Activated naive CD4-positive, alpha-beta T cell treated with anti-CD3 and anti-CD28 coated beads, Interleukin-2, amount 50 U/mL, for 24 hours (primary cell): ENCODE measurements around the gene IGFBP7.

Source experiments
- H3K27ac Mint-ChIP-seq: one replicate; pipeline ENCODE4 v1.8.0; 2021; ENCODE audit warnings: mild to moderate bottlenecking, mixed read lengths
- H3K27me3 Mint-ChIP-seq: one replicate; pipeline ENCODE4 v1.8.0; 2021; ENCODE audit warnings: mixed read lengths
- H3K36me3 Mint-ChIP-seq: one replicate; pipeline ENCODE4 v1.8.0; 2021; ENCODE audit warnings: mixed read lengths
- H3K4me1 Mint-ChIP-seq: one replicate; pipeline ENCODE4 v1.8.0; 2021; ENCODE audit warnings: mixed read lengths
- H3K4me3 Mint-ChIP-seq: one replicate; pipeline ENCODE4 v1.8.0; 2021; ENCODE audit warnings: mild to moderate bottlenecking, mixed read lengths
- H3K9me3 Mint-ChIP-seq: one replicate; pipeline ENCODE4 v1.8.0; 2021; ENCODE audit warnings: mixed read lengths

Gene IGFBP7

GRCh38 chr4:57093845-57094831, 16.0 kb downstream of the IGFBP7 start:
- Mint-ChIP-seq H3K36me3 (no peaks in the 10 kb centered on the region), H3K9me3 (no peaks in the 10 kb centered on the region), H3K27me3 (peaks cover 11% of the 10 kb centered on the region), H3K4me3 (no peak overlapping the region), H3K4me1 (no peaks in the 10 kb centered on the region), H3K27ac (no peak overlapping the region)

GRCh38 chr4:57091657-57092162, 18.5 kb downstream of the IGFBP7 start:
- Mint-ChIP-seq H3K27me3 (peaks cover 10% of the 10 kb centered on the region), H3K4me1 (no peaks in the 10 kb centered on the region), H3K4me3 (no peak overlapping the region), H3K36me3 (no peaks in the 10 kb centered on the region), H3K27ac (no peak overlapping the region), H3K9me3 (no peaks in the 10 kb centered on the region)

- H3K4me1 Mint-ChIP-seq = no peaks in the 10 kb centered on the region
These were observed 20.1 kb downstream of the IGFBP7 start for GRCh38 chr4:57090079-57090478.

GRCh38 chr4:57089549-57089948, 20.6 kb downstream of the IGFBP7 start:
- Mint-ChIP-seq H3K4me1 (no peaks in the 10 kb centered on the region), H3K36me3 (no peaks in the 10 kb centered on the region)

More at GRCh38 chr4:57090079-57090478, 20.1 kb downstream of the IGFBP7 start:
- H3K9me3 Mint-ChIP-seq = no peaks in the 10 kb centered on the region
- no peaks in the 10 kb centered on the region for H3K36me3 Mint-ChIP-seq
- no peak overlapping the region for H3K4me3 Mint-ChIP-seq
- no peak overlapping the region for H3K27ac Mint-ChIP-seq
- H3K27me3 Mint-ChIP-seq = peaks cover 14% of the 10 kb centered on the region

GRCh38 chr4:57086031-57086723, 24.0 kb downstream of the IGFBP7 start:
- H3K27me3 Mint-ChIP-seq = peaks cover 14% of the 10 kb centered on the region
- H3K4me3 Mint-ChIP-seq = no peak overlapping the region
- H3K9me3 Mint-ChIP-seq = no peaks in the 10 kb centered on the region
- no peaks in the 10 kb centered on the region for H3K4me1 Mint-ChIP-seq
- no peak overlapping the region for H3K27ac Mint-ChIP-seq
- H3K36me3 Mint-ChIP-seq = no peaks in the 10 kb centered on the region

More at GRCh38 chr4:57089549-57089948, 20.6 kb downstream of the IGFBP7 start:
- Mint-ChIP-seq H3K4me3 (no peak overlapping the region), H3K27me3 (peaks cover 14% of the 10 kb centered on the region), H3K27ac (no peak overlapping the region), H3K9me3 (no peaks in the 10 kb centered on the region)

- H3K27ac Mint-ChIP-seq = no peak overlapping the region
- peaks cover 16% of the 10 kb centered on the region for H3K27me3 Mint-ChIP-seq
- no peaks in the 10 kb centered on the region for H3K4me1 Mint-ChIP-seq
- H3K36me3 Mint-ChIP-seq = no peaks in the 10 kb centered on the region
- H3K4me3 Mint-ChIP-seq = no peak overlapping the region
- H3K9me3 Mint-ChIP-seq = no peaks in the 10 kb centered on the region
These were observed 24.9 kb downstream of the IGFBP7 start for GRCh38 chr4:57085278-57085677.

GRCh38 chr4:57084360-57084759, 25.8 kb downstream of the IGFBP7 start:
- Mint-ChIP-seq H3K27ac (no peak overlapping the region), H3K36me3 (no peaks in the 10 kb centered on the region), H3K4me3 (no peak overlapping the region)

GRCh38 chr4:57083090-57083489, 27.1 kb downstream of the IGFBP7 start:
- peaks cover 17% of the 10 kb centered on the region for H3K27me3 Mint-ChIP-seq
- no peak overlapping the region for H3K27ac Mint-ChIP-seq
- no peak overlapping the region for H3K4me3 Mint-ChIP-seq
- no peaks in the 10 kb centered on the region for H3K9me3 Mint-ChIP-seq
- H3K36me3 Mint-ChIP-seq = no peaks in the 10 kb centered on the region
- H3K4me1 Mint-ChIP-seq = no peaks in the 10 kb centered on the region

More at GRCh38 chr4:57084360-57084759, 25.8 kb downstream of the IGFBP7 start:
- Mint-ChIP-seq H3K9me3 (no peaks in the 10 kb centered on the region), H3K4me1 (no peaks in the 10 kb centered on the region), H3K27me3 (peaks cover 12% of the 10 kb centered on the region)

- Mint-ChIP-seq H3K27ac (no peak overlapping the region), H3K27me3 (peaks cover 13% of the 10 kb centered on the region), H3K9me3 (no peaks in the 10 kb centered on the region), H3K36me3 (no peaks in the 10 kb centered on the region), H3K4me3 (no peak overlapping the region), H3K4me1 (no peaks in the 10 kb centered on the region)
These were observed 28.2 kb downstream of the IGFBP7 start for GRCh38 chr4:57081651-57082621.

- Mint-ChIP-seq H3K4me3 (peak overlapping the region; percentile 11), H3K27me3 (peaks cover 13% of the 10 kb centered on the region), H3K4me1 (no peaks in the 10 kb centered on the region), H3K36me3 (no peaks in the 10 kb centered on the region), H3K9me3 (no peaks in the 10 kb centered on the region), H3K27ac (no peak overlapping the region)
These were observed 29.2 kb downstream of the IGFBP7 start for GRCh38 chr4:57080781-57081650.

- Mint-ChIP-seq H3K4me1 (no peaks in the 10 kb centered on the region), H3K27ac (no peak overlapping the region), H3K36me3 (no peaks in the 10 kb centered on the region)
These were observed 31.3 kb downstream of the IGFBP7 start for GRCh38 chr4:57078685-57079521.

GRCh38 chr4:57077550-57078343, 32.4 kb downstream of the IGFBP7 start:
- H3K36me3 Mint-ChIP-seq = no peaks in the 10 kb centered on the region
- peaks cover 12% of the 10 kb centered on the region for H3K27me3 Mint-ChIP-seq
- no peaks in the 10 kb centered on the region for H3K9me3 Mint-ChIP-seq
- no peak overlapping the region for H3K27ac Mint-ChIP-seq
- no peaks in the 10 kb centered on the region for H3K4me1 Mint-ChIP-seq
- H3K4me3 Mint-ChIP-seq = no peak overlapping the region

More at GRCh38 chr4:57078685-57079521, 31.3 kb downstream of the IGFBP7 start:
- H3K27me3 Mint-ChIP-seq = peaks cover 12% of the 10 kb centered on the region
- no peak overlapping the region for H3K4me3 Mint-ChIP-seq
- no peaks in the 10 kb centered on the region for H3K9me3 Mint-ChIP-seq

- Mint-ChIP-seq H3K4me3 (no peak overlapping the region), H3K27ac (no peak overlapping the region), H3K36me3 (no peaks in the 10 kb centered on the region), H3K9me3 (no peaks in the 10 kb centered on the region), H3K27me3 (peaks cover 12% of the 10 kb centered on the region), H3K4me1 (no peaks in the 10 kb centered on the region)
These were observed 33.5 kb downstream of the IGFBP7 start for GRCh38 chr4:57076646-57077045.
